Daoy (cell line): ENCODE measurements around the gene F11R. TPM values are rescaled to one million over a fixed set of nuclear protein-coding genes. Genes with fewer than 3 reads are reported as not detected.
"Not testable (repeated sequence)": the region's sequence is repeated elsewhere in the genome, so short reads cannot be mapped to it uniquely, and the experiment has no call there.

ENCODE experiments used
- DNase-seq: peaks from one replicate; pipeline ENCODE4 v3.0.0-alpha.2; 2015; ENCODE audit warnings: low read depth
- total RNA-seq: library from RNA; depleted of rRNA; stranded (reverse); fragments of >200 nt; shearing (Covaris generic); gene quantifications from 2 replicates; pipeline ENCODE4 v1.2.3, GENCODE V29; 2014

The F11R gene
- total RNA-seq, 1 experiment from 2014 or later, result 7.1 TPM

DNA sequence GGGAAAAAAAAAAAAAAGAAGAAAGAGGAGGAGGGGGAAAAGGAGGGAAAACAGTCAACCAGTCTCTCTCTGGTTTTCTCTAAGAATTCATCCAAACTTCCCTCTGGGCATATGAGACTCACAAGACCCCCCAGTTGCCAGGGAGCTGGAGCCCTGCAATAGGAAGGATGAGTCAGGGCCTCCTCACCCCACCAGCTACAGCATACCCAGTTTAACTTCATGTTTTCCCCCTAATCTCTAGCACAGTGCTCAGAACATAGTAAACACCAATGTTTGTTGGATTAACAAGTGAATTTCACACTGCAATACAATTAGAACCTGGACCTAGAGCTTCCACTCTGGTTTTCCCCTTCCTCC, 7.8 kb downstream of the F11R start:
- peak; percentile 55 for DNase-seq

DNA sequence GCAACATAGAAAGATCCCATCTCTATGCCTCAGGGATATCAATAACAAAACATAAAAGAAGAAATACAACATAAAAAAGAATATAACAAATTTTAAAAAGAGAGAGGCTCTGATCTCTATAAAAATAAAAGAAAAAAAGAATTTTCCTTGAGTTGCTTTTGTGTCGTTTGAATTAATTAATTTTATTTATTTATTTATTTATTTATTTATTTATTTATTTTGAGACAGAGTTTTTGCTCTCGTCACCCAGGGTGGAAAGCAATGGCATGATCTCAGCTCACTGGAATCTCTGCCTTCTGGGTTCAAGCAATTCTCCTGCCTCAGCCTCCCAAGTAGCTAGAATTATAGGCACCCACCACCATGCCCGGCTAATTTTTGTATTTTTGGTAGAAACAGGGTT, 8.5 kb downstream of the F11R start:
- DNase-seq, result no peak

DNA sequence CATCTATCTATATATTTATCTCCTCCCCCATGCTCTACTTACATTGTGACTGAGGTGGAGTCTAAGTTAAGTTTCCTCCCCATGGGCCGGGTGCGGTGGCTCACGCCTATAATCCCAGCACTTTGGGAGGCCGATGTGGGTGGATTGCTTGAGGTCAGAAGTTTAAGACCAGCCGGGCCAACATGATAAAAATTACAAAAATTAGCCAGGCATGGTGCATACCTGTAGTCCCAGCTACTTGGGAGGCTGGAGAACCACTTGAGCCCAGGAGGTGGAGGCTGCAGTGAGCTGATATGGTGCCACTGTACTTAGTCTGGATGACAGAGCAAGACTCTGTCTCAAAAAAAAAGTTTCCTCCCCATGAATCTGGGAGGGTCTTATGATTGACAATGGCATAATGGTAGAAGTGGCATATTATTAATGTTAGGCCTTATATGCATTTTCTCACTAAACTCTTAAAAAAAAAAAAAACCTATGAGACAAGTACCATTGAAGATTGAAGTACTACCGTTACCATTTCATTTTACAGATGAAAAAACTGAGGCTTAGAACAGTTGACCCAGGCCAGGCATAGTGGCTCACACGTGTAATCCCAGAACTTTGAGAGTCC, 11.2 kb downstream of the F11R start:
- no peak for DNase-seq

GRCh38 chr1:161008869-161009510, 12.0 kb downstream of the F11R start:
- DNase-seq, result no peak

DNA sequence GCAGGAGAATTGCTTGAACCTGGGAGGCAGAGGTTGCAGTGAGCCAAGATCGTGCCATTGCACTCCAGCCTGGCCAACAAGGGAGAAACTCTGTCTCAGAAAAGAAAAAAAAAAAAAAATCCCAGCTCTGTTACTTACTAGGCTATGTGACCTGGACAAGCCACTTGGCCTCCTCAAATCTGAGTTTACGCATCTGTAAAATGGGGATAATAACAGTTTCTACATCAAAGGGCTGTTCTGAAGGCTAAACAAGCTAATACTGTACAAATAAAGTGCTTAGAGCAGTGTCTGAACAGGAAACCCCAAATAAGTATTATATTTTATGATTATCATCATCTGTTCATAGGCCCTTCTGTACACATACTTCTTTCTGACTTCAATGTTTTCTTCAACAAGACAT, 13.6 kb downstream of the F11R start:
- DNase-seq, result no peak

- no peak for DNase-seq
These were observed 14.4 kb downstream of the F11R start for GRCh38 chr1:161006563-161006962.

GRCh38 chr1:161001525-161001924, 19.4 kb downstream of the F11R start:
- no peak for DNase-seq

GRCh38 chr1:161000736-161001480, 20.0 kb downstream of the F11R start:
- no peak for DNase-seq

DNA sequence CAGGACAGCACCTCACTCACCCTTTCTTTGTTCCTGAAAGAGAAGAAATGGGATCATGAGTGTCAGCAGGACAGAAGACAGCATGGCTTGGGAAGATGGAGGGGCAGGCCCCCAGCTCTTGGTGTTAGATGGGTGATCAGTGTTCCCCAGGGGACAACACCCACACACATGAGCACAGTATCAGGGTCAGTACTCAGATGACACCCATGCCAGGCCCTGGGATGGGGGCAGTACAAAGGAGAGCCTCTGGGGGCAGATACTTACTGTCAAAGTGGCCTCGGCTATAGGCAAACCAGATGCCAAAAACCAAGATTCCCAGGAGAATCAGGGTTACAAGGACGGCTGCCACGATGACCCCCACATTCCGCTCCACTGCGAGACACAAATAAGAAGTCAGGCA, 21.6 kb downstream of the F11R start:
- DNase-seq, result no peak

DNA sequence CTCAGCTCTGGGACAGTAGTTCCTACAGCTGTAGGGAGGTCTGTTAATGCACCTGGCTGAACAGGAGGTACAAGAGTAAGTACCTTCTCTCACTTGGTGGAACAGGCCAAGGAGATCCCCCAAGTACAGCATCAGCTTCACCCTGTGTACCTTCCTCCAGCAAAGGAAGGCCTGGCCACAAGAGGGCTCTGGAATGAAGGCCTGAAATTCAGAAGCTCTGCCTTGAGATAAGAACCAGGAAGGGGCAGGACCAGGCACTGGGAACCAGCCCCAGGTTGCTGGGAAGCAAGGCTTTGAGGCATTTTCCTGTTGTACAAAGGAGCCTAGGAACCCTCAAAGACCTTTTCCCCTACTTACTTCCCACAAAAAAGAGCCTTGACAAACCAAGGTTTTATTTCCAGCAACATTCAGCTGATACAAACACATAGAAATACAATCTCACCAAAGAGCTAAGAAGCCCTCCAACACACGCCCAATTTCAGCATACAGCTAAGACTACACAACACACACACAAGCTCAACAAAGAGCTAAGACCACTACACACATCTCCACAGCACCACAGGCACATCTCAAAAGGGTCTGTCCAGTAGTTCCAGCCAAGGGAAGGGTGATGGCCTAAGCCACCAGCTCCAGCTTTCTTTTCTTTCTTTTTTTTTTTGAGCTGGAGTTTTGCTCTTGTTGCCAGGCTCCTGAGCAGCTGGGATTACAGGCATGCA, 23.5 kb downstream of the F11R start:
- peak; percentile 62 for DNase-seq

DNA sequence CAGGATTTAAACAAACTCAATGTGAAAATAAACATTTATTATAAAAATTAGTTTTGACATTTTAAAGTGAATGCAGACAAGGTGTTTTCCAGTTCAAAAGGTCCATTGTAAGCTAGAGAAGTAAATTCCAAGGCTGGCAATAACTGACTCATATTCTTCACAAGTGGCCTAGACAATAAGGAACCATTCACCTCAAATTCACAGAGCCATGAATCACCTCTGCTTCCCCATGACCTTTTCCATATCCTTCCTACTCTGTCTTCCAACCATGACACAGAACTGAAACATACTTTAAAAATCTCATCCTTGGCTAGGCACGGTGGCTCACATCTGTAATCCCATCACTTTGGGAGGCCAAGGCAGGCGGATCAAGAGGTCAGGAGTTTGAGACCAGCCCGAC, 24.8 kb downstream of the F11R start:
- DNase-seq, result peak; percentile 81

DNA sequence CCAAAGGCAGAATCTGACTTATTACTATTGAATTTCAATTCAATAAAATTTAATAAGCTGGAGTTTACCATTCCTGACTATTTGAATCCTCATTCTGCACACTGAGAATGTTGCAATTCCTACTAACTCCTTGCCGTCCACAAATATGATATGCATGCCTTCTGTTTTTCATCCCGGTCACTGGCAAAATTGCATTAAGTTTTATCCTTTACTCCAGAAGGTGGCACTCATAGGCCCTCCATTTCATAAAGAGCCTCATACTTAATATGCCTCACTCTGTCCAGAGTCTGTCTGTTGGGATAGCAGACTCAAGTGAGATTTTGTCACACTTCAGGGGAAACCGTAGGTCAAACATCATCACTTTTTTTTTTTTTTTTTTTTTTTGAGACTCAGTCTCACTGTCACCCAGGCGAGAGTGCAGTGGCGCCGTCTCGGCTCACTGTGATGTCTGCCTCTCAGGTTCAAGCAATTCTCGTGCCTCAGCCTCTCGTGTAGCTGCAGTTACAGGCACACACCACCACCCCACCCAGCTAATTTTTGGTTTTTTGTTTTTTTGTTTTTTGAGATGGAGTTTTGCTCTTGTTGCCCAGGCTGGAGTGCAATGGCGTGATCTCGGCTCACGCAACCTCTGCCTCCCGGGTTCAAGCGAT, 27.3 kb downstream of the F11R start:
- peak; percentile 29 for DNase-seq

GRCh38 chr1:160992036-160992435, 28.9 kb downstream of the F11R start:
- not testable (repeated sequence) for DNase-seq

DNA sequence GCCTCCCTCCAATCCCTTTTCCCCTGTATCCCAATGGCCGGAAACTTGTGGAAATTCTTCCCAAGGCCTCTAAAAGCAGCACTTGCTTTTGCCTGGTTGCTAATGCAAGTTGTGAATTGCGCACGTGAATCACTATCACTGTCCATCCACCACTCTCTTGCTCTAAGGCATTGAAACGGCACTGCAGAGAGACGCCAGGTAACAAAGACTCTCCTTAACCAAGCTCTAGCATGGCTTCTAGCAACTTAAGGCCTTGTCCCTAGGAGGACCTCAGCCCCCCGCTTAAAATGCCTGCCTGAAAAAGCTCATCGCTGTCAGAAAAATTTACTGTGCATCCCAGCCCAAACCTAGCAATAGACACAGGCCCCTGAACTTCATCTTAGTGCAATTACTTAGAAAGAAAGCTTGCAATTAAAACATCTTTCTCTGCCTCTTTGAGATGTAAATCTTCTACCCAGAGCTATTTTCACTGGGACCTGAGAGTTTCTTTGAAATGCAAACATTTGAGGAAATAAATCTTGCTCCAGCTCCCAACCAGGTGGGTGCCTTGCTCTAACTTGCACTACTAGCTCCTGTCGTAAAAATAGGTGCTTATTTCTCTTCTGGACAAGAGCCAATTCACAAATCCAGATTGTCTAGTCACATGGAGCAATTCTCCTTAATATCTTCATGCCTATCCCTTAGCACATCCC, 33.4 kb downstream of the F11R start:
- DNase-seq, result no peak

- DNase-seq, result no peak
These were observed 35.2 kb downstream of the F11R start for GRCh38 chr1:160985723-160986122.

DNA sequence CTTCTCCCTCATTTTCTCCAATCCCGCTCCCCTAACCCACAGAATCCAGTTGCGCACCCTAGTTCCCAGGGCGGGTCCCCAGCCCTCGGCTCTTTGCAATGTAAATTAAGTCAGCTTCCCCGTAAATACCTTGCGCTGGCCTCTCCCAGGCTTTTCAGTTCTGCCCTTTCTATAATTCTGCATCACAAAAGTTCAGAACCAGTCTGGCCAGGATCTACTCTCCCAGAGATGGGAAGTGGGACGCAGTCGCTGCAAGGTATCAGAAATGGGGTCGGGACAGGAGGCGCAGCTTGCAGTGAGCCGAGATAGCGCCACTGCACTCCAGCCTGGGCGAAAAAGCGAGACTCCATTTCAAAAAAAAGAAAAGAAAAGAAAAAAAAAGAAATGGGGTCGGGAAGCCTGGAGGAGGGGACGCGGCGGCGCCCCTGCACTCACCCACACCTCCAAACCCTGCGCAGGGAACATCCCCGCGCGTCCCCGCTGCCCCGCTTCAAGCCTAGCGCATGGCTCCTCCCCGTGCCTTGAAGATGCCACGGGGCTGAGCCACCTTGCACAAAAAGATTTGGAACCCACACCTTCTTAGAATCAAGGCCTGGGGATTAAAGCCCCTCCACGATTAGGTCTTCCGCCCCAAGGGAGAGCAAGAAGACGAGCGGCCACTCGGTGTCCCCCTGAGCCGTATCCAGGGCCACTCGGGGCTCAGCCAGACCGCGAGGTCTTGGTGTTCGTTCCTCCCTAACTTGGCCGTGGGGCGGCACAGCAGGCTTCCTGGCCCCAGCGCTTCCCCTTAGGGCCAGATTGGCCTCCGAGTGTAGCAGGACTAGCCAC, 39.2 kb downstream of the F11R start:
- DNase-seq, result no peak

GRCh38 chr1:160979286-160979685, 41.7 kb downstream of the F11R start:
- no peak for DNase-seq

- peak; percentile 35 for DNase-seq
These were observed 42.4 kb downstream of the F11R start for GRCh38 chr1:160978510-160978927.

GRCh38 chr1:160975026-160975425, 45.9 kb downstream of the F11R start:
- no peak for DNase-seq

DNA sequence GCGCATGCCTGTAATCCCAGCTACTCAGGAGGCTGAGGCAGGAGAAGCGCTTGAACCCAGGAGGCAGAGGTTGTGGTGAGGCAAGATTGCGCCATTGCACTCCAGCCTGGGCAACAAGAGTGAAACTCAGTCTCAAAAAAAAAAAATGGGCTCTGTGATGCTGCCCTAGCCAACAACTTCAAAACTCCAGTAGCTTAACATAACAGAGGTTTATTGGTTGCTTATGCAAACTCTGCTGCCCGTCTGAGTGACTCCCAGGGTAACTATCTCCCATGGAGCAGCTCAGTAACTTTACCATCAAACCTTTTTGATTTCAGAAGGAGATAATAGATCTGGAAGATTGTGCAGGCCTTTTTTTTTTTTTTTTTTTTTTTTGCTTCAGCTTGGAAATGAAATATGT, 47.5 kb downstream of the F11R start:
- DNase-seq, result no peak

DNA sequence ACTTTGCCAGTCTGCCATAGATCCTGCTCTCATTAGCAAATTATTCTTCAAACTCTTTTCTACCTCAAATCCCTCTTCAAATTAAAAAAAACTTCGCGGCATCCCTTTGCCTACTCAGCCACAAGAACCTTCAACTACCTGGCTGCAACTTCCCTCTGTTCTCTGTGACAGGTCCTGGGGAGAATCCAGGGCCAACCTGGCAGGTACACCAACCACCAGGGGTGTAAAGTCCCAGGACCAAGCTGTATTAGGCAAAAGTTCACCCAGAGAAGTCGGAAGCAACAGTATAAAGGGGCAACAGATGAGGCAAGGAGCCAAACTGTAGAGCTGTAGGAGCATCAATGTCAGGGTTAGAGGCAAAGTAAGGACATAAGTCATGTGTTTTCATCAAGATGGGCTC, 48.0 kb downstream of the F11R start:
- no peak for DNase-seq
